ENCODE results near the gene GYS2.

The GYS2 gene

GRCh38 chr12:21546716-21547115, 57.9 kb downstream of the GYS2 start:
- no peak for DNase-seq (ENCODE audit: low read depth)
- no peak for TF ChIP-seq CTCF (IDR thresholded peaks at IDR 0.05; ENCODE audit: control insufficient read depth, extremely low read depth, insufficient read depth)
- no peak overlapping the region for H3K4me3 ChIP-seq (ENCODE audit: low read depth, low read length)

GRCh38 chr12:21545557-21545956, 59.1 kb downstream of the GYS2 start:
- no peak overlapping the region for H3K4me3 ChIP-seq (ENCODE audit: low read depth, low read length)
- no peak for TF ChIP-seq CTCF (IDR thresholded peaks at IDR 0.05; ENCODE audit: control insufficient read depth, extremely low read depth, insufficient read depth)
- no peak for DNase-seq (ENCODE audit: low read depth)

- no peak for TF ChIP-seq CTCF (IDR thresholded peaks at IDR 0.05; ENCODE audit: control insufficient read depth, extremely low read depth, insufficient read depth)
- H3K4me3 ChIP-seq (ENCODE audit: low read depth, low read length): no peak overlapping the region
- no peak for DNase-seq (ENCODE audit: low read depth)
Measured at GRCh38 chr12:21543151-21543550, 61.5 kb downstream of the GYS2 start.

DNA sequence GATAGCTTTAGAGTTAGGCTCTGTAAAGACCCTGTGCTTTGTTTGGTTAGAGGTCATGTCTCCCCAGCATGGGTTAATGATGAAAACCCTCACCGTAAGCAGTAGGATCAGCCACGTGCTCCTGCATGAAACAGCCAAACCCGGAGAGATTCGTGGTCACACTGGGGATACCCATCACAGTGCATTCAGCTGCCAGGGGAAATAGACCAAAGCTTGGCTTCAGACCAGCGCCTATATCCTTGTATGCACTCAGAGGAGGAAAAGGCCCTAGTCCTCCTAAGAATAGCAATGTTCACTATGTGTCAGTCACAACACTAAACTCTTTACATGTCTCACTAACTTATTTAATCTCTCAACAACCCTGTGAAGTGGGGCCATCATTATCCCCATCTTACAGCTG, 62.2 kb downstream of the GYS2 start:
- no peak for TF ChIP-seq CTCF (IDR thresholded peaks at IDR 0.05; ENCODE audit: control insufficient read depth, extremely low read depth, insufficient read depth)
- no peak overlapping the region for H3K4me3 ChIP-seq (ENCODE audit: low read depth, low read length)
- no peak for DNase-seq (ENCODE audit: low read depth)

GRCh38 chr12:21541773-21542172, 62.9 kb downstream of the GYS2 start:
- TF ChIP-seq CTCF (IDR thresholded peaks at IDR 0.05; ENCODE audit: control insufficient read depth, extremely low read depth, insufficient read depth): no peak
- no peak for DNase-seq (ENCODE audit: low read depth)
- no peak overlapping the region for H3K4me3 ChIP-seq (ENCODE audit: low read depth, low read length)

- no peak for DNase-seq (ENCODE audit: low read depth)
Measured at GRCh38 chr12:21539797-21540196, 64.8 kb downstream of the GYS2 start.

More at GRCh38 chr12:21539797-21540196, 64.8 kb downstream of the GYS2 start:
- TF ChIP-seq CTCF (IDR thresholded peaks at IDR 0.05; ENCODE audit: control insufficient read depth, extremely low read depth, insufficient read depth): no peak
- no peak overlapping the region for H3K4me3 ChIP-seq (ENCODE audit: low read depth, low read length)

All from LNCaP clone FGC (cell line).